ENCODE data around the gene ADA.
"Not testable (repeated sequence)": the region's sequence is repeated elsewhere in the genome, so short reads cannot be mapped to it uniquely, and the experiment has no call there.

The ADA gene

GRCh38 chr20:44597516-44597915, 54.0 kb downstream of the ADA start:
- no peak for DNase-seq

DNA sequence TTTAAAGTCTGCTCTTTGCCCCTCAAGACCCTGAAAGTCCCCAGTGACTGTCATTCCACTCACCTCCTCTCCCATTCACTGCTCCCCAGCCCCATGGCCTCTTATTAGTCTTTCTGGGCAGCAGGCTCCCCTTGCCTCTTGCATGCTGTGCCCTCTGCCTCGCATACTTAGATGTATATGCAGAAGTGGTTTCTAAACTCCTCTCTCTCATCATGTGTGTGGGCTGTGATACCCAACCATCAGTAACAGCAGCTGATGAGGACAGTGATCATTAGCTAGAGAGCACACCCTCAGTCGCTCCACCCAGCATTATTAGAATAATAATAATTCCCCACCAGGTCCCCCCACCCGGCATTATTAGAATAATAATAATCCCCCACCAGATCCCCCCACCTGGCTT, 54.6 kb downstream of the ADA start:
- no peak for DNase-seq

- DNase-seq = no peak
Observed at GRCh38 chr20:44596010-44596409, 55.5 kb downstream of the ADA start.

GRCh38 chr20:44594730-44595129, 56.8 kb downstream of the ADA start:
- DNase-seq = peak; percentile 78

DNA sequence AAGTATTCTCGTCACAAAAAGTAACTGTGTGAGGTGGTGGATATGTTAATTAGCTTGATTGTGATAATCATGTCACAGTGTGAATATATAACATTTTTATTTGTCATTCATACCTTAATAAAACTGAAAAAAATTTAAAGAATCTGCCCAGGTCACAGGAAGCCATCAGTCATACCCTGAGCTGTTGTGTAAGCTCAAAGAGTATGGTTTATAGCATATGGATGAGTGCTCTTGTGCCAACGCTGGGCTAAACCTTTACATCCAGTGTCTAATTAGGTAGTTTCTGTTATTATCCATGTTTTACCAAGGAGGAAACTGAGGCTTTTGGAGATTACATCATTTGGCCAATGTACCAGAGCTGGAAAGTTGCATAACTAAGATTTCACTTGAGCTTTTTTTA, 57.7 kb downstream of the ADA start:
- no peak for DNase-seq

DNA sequence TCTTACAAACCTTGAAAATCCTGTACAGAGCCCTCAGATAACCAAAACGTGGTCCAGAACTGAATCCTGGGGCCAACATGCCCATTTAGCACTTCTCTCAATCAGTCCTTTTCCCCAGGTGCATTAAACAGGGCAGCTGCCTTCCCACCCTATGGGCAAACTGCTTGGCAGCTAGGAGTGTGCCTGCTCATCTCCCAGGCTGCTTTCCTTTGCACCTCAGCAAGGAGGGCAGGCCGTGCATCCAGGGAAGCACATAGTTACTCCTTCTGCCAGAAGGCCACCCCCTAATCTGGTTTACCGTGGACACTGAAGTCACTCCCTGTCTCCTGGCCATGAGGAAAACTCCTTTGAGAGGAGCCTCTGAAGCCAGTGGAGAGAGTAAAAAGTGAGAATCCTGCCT, 59.1 kb downstream of the ADA start:
- DNase-seq = no peak

DNA sequence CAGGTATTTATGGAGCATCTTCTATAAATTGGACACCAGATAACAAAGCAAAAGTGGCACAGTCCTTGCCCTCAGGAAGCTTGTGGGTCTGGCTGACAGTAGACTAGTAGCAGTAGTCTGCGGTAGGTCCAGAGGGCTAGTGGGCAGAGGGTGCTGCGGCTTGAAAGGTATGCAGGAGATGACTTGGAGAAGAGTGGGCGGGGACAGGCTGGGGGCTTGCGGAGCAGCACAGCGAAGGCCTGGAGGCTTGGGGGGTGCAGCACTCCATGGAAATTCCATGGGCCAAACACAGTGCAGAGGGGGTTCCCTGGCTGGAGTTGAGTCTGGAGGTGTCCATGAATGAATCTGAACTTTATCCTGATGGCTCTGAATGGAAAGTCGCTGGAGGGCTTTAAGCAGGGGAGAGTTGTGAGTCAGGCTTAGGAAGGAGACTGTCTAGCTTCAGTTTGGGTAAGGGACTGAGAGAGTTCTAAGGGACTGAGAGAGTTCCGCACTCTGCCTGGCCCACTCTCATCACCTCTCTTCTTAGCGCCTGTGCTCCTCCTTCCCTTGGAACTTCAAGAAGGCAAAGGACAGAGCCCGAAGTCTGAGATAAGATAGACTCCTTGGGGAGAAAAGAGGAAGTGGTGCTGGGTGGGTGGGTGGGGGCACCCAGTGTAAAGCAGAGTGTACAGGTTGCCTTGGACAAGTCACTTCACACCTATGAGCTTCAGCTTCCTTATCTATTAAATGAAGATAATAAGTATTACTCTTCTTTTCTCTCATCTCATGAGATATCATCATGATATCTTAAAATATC, 60.3 kb downstream of the ADA start:
- DNase-seq = no peak

- no peak for DNase-seq
Observed at GRCh38 chr20:44589537-44589936, 62.0 kb downstream of the ADA start.

GRCh38 chr20:44588321-44588720, 63.2 kb downstream of the ADA start:
- DNase-seq = not testable (repeated sequence)

GRCh38 chr20:44587035-44587980, 64.2 kb downstream of the ADA start:
- DNase-seq = peak; percentile 57

GRCh38 chr20:44586289-44586911, 65.1 kb downstream of the ADA start:
- DNase-seq = no peak

DNA sequence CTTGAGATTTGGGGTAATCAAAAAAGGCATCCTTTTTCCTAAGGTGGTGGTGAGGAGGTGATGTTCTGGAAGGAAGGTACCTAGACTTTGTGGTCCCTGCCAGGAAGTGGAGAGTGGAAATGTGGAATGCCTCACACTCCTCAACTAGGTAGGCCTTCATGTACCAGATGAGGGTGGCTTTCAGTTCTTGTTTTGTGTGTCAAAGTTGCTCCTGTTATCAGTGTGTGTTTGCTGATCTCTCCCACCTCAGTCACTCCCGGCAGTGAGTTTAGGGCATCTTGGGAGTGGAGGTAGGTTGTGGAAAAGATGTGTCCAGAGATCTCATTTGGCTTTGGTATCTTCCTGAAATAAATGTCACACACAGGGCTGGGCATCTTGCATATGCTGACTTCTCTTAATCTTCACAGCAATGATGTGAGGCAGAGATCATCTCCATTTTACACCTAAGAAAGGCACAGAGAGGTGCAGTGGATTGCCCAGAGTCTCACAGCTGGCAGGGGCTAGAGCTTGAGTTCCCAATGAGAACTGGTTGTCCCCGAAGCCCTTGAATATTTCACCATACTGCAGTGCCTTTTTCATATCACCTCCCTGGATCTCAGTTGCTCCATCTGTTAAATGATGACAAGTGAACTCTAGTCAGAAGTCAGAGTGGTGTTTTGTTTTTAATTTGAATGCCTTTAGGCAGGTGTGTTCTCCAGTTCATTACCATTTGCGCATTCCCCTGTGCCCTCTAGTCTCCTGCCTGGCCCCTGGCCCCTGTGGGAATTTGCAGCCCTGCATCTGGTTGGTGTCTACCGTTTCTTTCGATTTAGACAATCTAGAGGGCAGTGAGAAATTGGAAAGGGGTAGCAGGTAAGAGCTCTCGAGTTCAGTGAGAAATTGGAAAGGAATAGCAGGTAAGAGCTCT, 66.2 kb downstream of the ADA start:
- no peak for DNase-seq

DNA sequence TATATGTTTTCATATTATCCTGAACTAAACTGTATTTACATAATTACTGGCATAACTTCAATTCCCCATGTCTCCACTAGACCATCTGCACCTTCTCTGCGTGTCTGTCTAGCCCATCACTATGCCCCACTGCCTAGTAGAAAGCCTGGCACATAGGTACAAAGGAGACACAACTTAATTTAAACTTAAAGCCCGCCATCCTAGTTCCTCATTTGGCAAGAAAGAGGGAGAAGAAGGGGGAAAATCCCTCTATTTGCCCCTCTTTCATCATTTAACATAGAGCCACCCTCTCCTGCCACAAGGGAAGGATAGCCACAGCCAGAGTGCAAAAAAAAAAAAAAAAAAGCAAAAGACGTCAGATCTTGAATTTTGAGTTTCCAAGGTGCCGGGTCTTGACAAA, 67.3 kb downstream of the ADA start:
- DNase-seq = no peak

DNA sequence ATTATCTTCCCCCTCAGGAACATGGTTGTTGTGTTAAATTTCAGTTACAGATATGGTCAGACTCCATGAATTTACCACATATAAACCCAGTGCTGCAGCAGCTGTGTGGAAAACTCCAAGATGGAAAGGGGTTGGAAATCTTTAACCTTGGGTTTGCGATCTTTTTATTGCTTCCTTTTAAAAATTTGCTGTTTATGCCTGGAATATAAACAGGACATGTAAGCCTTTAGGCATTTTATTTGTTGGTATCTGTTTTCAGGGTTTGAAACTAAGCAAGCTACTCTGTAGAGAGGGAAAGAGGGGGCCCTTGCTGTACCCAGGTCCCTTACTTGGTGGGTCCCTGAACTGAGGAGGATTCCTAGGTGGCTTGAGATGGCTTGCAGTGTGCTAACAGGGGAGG, 68.3 kb downstream of the ADA start:
- DNase-seq = no peak

DNA sequence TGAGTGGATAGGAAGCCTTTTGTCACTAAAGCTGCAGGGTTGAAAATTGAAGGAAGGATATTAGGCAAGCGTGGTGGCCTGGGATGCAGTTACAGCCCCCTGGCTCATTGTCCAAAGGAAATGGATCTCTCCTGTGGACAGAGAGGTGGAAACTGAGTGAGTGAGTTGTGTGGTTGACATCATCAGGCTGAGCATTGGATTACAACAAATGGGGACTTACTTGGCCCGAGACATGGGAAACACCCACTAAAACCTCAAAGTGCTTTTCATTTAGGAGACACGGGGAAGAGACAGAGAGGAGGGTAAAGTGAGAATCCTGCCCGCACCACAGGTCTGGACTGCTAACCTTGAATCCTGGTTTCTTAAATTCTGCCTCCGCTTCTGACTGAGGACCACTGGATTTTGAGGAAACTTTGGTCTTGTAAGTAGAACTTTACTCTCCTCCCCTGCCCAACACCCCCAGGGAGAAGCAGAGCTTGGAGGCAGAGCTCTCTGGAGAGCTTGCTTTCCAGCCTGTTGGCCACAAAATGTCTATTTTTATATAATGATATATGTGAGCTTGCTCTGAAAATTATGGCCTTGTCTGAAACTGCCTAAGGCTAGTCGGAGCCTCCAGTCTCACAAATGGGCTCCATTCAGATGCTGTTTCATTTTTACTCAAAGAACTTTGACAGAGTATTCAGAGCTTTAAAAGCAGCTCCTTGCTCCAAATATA, 69.0 kb downstream of the ADA start, which contains the start of gene PKIG:
Gene PKIG (plus strand): TSS at position 269 of the 715 bp plus-strand sequence. CDS start 31,978 bp downstream, outside the sequence.
- peak; percentile 87 for DNase-seq

GRCh38 chr20:44581515-44581914, 70.0 kb downstream of the ADA start:
- DNase-seq = no peak

DNA sequence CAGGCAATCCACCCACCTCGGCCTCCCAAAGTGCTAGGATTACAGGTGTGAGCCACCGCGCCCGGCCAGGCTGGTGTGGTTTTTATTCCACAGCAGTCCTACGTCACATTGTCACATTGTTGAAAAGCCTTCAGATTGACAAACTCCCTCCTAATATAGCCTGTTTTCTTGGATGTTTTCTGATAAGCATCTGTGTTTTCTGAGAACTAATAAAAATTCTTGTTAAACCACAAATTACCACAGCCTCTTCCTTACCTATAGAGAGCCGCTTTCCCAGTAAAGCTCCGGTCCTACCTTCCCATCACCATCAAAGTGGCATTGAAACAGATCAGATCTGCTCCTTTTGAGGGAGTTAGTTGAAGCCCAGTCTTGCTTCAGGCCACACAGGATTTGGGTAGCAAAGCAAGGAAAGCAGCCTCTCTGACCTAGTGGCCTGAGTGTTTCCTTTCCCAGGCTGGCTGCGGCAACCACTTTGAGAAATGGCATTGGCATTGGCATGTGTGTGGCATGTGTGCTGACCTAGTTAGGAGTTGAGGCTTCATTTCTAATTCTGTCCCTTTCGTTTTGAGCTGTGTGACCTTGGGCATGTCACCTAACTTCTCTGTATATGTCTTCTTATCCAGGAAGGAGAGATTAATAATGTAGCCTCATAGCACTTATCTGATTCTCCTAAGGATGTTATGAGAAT, 70.8 kb downstream of the ADA start:
- no peak for DNase-seq

DNA sequence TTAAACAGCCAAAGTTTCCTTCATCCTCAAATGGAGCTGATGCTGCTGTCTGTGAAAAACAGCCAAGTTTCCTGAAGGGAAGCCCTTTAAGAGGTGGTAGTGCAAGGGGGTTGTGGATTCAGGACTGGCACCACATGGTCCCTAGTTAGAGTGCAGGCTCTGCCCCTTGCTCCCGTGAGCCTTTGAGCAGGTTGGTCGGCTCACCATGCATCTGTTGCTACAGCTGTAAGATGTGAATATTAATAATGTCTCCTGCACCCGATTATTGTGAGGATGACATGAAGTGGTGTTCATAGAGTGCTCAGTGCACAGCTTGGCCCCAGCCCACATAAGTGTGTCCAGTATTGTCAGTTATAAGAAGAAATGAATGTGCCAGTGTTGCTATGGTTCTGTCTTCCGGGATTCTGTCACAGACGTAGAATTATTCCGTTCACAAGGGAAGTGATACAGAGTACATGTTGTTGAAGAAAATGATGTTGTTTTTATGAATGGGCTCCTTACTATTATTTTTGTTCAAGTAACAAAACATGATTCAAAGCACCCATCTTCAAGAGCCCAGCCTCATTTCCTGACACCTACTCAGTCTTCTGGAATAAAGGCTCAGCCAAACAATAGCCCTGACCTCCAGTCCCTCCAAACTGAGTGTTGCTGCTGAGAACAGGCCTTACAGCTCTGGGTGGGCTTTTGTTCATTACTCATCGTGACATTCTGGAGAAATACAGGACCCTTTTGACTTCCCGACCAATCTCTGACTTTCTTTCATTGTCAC, 72.0 kb downstream of the ADA start:
- no peak for DNase-seq

DNA sequence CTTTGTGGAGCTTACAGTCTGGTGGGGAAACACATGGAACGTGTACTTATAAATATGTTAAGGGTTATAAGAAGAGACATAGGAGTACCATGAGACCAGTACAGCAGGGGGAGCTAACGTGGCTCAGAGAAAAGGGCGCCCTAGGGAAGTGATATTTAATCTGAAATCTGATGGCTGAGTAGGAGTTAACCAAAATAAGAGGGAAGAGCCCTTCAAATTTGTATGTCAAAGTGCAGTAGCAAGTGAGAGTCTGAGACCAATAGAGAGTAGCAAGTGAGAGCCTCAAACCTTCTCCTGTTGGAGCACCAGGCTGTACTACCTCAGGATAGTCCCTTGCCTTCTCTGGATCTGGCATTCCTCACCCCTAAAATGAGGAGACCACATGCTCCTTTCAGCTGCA, 75.2 kb downstream of the ADA start:
- peak; percentile 68 for DNase-seq

GRCh38 chr20:44574372-44574771, 77.1 kb downstream of the ADA start:
- no peak for DNase-seq

Data from EL (cell line).